ENCODE results near the gene PARG.
"Not testable (repeated sequence)": the region's sequence is repeated elsewhere in the genome, so short reads cannot be mapped to it uniquely, and the experiment has no call there.

The PARG gene

DNA sequence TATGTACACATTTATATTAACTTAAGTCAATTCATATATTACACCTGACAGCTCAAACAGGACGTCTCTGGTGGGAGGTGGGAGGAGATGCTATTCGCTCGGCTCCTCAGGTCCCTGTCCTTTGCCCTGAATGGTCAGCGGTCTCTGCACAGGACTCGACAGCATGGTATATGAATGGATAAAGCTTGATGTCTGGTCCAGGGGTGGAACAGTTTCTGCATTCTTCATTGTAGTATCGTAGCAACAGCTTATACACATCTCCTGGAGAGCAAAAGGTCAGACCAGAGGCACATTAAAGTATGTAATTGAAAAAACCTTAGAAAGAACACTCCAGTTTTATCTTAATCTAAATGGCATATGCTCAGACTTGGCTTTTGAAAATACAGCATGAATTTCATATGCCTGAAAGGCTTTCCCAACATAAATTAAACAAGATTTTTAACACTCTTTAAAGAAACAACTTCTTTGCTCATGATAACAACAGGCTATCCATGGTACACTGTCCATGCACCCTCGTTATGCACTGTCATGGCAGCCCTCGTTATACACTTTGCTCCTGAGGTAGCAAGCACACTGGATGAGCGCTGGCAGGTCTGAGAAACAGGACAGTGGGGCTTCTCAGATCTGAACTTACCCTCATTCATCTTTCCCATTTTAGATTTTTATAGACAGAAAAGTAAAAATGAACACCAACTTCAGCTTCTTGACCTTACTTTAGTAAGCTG lies 122.4 kb downstream of the PARG start:
- DNase-seq, result no peak

DNA sequence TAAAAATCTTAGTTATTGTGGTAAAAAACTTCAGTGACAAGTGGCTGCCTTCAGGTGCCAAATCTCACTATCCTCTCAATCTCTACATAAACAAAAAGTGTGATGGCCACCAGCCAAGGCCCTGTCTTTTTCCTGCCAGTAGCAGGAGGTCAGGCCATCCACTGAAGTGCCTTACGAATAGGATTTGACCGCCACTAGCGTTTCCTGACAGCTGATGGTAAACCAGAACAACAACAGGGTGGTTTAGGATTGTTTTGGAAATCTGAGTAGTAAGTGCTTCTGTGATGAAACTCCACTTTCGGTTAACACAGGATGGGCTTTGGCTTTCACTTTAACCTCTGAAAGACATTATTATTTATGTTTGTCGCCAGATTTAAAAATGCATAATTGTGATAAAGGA lies 124.0 kb downstream of the PARG start:
- no peak for DNase-seq

DNA sequence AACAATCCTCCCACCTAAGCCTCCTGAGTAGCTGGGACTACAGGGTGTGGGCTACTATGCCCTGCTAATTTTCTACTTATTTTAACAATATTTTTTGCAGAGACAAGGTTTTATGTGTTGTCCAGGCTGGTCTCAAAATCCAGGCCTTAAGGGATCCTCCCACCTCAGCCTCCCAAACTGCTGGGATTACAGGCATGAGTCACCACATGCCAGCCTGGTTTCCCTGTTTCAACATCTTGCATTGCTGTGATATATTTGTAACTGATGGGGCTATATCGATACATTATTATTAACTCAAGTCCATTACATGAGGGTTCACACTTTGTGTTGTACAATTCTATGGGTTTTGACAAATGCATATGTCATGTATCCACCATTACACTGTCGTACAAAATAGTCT lies 137.8 kb downstream of the PARG start:
- no peak for DNase-seq

GRCh38 chr10:49798275-49798674 lies 143.6 kb downstream of the PARG start:
- no peak for DNase-seq

- DNase-seq, result no peak
Measured at GRCh38 chr10:49791100-49791499, 150.7 kb downstream of the PARG start.

DNA sequence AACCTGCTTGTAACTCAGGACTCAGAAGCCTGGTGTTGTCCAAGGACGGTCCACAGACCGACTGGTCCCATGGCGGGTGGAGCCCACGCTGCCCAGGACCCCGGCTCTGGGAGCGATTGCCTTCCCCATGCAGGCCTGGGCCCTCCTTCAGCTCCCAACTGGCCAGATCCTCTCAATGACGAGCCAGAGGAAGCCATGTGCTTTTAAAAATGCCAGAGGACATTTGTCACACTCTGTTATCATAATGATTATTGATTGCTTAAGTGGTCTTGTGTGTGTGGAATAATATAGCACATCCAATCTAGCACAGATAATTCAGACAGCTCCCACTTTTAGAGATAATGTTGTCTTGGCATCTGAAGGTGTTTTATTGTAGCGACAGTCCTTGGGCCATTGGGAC lies 157.1 kb downstream of the PARG start:
- DNase-seq, result no peak

DNA sequence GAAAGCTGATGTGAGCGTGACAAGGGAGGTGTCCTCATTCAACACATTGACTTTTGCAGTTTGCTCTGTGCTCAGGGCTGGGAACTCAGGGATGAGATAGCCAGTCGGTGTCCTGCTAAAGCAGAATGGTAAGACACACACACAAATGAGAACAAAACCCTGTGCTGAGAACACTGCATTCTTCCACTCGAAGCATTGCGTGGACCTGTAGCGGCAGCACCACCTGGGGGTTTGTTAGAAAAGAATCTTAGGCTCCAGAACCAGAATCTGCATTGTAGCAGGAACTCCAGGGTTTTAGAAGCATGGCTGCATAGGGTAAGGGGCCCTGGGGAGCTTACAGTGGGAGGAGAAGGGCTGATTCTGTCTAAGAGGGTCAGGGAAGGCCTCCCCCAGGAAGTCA lies 158.2 kb downstream of the PARG start:
- DNase-seq, result no peak

GRCh38 chr10:49781247-49781646 lies 160.6 kb downstream of the PARG start:
- DNase-seq, result no peak

DNA sequence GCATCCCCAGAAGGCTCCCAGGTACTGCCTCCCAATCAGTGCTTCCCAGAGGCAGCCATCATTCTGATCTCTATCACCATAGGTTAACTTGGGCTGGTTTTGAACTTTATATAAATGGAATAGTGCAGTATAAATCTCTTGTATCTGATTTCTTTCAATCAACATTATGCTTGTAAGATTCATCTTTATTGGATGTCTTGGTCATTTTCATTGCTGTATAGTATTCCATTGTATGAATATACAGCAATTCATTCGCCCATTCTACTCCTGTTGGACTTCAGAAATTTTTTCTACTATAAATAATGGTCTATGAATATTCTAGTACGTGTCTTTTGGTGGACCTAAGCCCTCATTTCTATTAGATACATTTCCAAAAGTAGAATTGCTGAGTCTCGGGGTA lies 163.6 kb downstream of the PARG start:
- DNase-seq, result no peak

GRCh38 chr10:49776851-49777250 lies 165.0 kb downstream of the PARG start:
- DNase-seq, result no peak

DNA sequence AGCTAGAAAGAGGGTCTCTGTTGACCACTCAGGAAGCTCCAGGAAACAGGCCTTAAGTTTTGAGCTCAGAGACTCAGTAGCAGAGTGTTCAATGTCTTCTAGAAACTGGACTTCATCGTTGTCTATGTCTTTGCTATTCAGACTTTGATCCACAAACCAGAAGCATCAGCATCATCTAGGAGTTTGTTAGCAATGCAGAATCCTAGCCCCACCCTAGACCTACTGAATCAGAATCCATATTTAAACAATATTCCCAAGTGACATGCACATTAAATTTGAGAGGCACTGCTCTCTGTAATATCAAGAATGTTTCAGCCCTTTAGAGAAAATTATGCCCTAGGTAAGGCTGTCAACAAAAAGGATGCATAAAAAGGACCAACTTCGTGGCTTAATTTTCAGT lies 166.8 kb downstream of the PARG start:
- DNase-seq, result no peak

GRCh38 chr10:49772944-49773343 lies 168.9 kb downstream of the PARG start:
- DNase-seq, result not testable (repeated sequence)

DNA sequence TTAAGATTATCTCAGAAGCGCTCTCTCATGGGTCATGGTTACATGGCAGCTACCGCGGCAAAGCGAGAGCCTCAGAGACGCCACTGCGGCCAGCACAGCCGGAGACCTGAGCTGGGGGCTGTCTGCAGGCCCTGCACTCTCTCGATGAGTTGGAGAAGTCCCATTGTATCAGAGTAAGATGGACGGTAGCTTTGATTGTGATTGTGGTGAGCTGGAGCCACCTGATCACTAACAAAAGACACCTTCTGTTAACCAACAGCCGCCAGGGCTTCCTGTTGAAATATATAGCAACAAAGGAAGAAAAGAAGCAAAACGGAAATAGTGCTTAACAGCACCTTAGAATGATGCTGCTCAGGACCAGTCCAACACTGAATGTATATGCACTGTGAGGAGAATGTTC lies 170.8 kb downstream of the PARG start:
- not testable (repeated sequence) for DNase-seq

DNA sequence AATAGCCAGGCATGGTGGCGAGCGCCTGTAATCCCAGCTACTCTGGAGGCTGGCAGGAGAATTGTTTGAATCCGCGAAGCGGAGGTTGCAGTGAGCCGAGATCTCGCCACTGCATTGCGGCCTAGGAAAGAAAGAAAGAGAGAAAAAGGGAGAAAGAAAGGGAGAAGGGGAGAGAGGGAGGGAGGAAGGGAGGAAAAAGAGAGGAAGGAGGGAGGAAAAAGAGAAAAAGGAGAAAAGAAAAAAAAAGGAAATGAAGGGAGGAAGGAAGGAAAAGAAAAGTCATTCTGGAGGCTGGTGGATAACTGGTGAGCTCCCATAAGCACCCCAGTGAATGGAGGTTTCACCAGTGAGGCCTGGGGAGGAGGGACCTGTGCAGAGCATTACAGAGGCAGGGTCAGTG lies 172.1 kb downstream of the PARG start:
- no peak for DNase-seq

- DNase-seq, result no peak
Measured at GRCh38 chr10:49768731-49769130, 173.1 kb downstream of the PARG start.

DNA sequence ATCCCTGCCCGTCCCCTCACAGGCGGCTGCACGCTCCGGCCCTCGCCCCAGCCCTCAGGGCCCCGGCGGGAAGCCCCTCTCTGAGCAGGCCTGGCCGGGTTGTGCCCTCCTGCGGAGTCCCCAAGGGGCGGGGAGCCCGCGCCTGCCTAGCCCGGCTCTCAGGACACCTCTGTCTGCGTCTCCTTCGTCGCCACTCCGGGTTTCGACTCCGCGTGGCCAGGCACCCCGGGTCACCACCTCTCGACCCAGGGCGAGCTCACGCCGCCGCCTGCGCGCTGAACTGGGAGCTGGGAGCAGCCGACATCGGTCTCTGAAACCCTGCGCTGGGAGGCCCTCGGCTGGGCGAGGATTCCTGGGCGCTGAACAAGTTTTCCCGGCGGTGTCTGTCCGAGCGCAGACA lies 173.5 kb downstream of the PARG start:
- DNase-seq, result no peak
